Effector memory CD4-positive, alpha-beta T cell (primary cell): ENCODE results near the gene ECE1.
"Not testable (repeated sequence)": the region's sequence is repeated elsewhere in the genome, so short reads cannot be mapped to it uniquely, and the experiment has no call there.

Experiments used
- DNase-seq, 3 donors: peaks; one replicate each; pipeline ENCODE4 v3.0.0-alpha.2; 2020
- H3K27ac ChIP-seq: 2 replicates; pipeline ENCODE4 v1.7.0; 2013; ENCODE audit warnings: mild to moderate bottlenecking, low read length, moderate library complexity; ENCODE audit not compliant: insufficient read depth, poor library complexity, severe bottlenecking
- H3K27me3 ChIP-seq: replicated peaks from 2 replicates; pipeline ENCODE4 v1.7.0; 2013; ENCODE audit warnings: mild to moderate bottlenecking, low read length; ENCODE audit not compliant: insufficient read depth, control insufficient read depth, poor library complexity, severe bottlenecking
- H3K36me3 ChIP-seq: 2 replicates; pipeline ENCODE4 v1.7.0; 2013; ENCODE audit warnings: mild to moderate bottlenecking, low read length, moderate library complexity; ENCODE audit not compliant: control insufficient read depth, insufficient read depth
- H3K4me1 ChIP-seq: 2 replicates; pipeline ENCODE4 v1.7.0; 2013; ENCODE audit warnings: low read length, mild to moderate bottlenecking; ENCODE audit not compliant: control insufficient read depth, insufficient read depth, poor library complexity, severe bottlenecking
- H3K4me3 ChIP-seq: 2 replicates; pipeline ENCODE4 v1.7.0; 2013; ENCODE audit warnings: low read length, low read depth, mild to moderate bottlenecking; ENCODE audit not compliant: insufficient read depth, poor library complexity, severe bottlenecking
- H3K9me3 ChIP-seq: 2 replicates; pipeline ENCODE4 v1.7.0; 2013; ENCODE audit warnings: mild to moderate bottlenecking, low read length, moderate library complexity; ENCODE audit not compliant: control insufficient read depth

Gene ECE1

DNA sequence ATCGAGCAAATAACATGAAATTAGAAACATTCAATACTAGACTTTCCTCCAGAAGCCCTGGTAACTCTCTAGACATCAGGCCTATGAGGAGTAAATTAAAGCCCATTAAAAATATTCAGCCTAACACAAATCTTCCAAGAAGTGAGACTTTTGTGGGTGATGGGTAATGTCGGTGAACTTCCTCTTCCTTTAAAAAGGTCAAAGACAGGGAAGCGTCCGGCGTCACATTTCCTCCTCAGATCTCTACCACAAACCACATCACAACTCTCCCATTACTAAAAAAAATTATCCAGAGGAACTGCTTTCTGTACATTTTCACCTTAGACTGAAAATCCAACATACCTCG, 115.0 kb downstream of the ECE1 start:
- peak; percentile 8 to 38 (median 25) for DNase-seq
- Histone ChIP-seq H3K27ac (peak overlapping the region; percentile 63), H3K4me1 (peaks cover 6% of the 10 kb centered on the region)

DNA sequence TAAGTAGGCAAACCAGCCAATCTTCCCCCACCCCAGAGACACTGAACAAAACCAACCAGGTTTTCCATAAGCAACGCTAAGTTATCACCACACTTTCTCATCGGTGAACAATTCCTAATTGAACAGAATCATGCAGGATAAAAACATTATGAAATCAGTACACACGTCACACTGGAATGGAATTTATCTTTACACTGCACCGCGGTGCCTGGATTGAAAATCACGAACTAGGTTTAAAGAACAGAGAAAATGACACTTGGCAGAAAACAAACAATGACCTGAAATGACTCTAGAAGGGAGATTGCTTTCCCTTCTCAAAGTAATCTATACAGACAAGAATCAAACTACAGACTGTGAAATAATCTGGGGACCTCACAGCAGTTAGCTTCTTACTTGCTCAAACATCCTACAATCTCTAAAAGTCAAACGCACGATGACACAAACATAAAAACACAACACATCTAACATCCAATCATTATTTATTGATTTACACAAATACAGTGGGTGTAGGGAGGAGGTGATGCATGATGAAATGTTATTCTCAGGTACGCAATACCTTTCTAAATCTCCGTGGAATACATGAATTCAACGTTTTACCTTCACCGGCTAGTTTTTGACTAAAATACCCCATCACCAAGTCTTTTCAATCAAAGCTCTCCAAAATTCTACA, 115.5 kb downstream of the ECE1 start:
- Histone ChIP-seq H3K36me3 (no peaks in the 10 kb centered on the region), H3K27ac (peak overlapping the region; percentile 63), H3K4me1 (peaks cover 6% of the 10 kb centered on the region), H3K9me3 (no peaks in the 10 kb centered on the region), H3K4me3 (no peak overlapping the region), H3K27me3 (no peaks in the 10 kb centered on the region)
- DNase-seq: no peak

More for the DNA sequence above, 115.0 kb downstream of the ECE1 start:
- H3K36me3 ChIP-seq: no peaks in the 10 kb centered on the region
- H3K27me3 ChIP-seq: no peaks in the 10 kb centered on the region
- peak overlapping the region; percentile 59 for H3K4me3 ChIP-seq
- H3K9me3 ChIP-seq: no peaks in the 10 kb centered on the region

DNA sequence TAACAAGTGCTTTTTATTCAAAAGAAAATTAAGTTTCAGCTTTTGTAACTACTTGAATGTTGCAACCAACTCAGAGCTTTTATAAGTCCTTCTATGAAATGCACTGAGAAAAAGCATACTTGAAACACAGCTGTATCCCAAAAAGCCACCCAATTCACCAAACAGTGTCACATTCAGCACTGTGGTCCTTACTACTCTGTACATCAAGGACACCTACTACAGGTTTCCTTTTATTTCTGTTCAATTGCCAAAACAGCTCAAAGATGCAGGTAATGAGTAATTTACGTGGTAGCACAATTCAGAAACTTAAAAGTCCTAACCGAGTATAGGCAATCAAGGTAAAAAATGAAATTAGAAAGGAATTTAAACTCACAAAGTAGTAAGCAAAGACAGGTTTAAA, 116.0 kb downstream of the ECE1 start:
- Histone ChIP-seq H3K9me3 (no peaks in the 10 kb centered on the region), H3K4me3 (no peak overlapping the region), H3K27me3 (no peaks in the 10 kb centered on the region), H3K36me3 (no peaks in the 10 kb centered on the region), H3K4me1 (peaks cover 6% of the 10 kb centered on the region), H3K27ac (no peak overlapping the region)
- DNase-seq: no peak

DNA sequence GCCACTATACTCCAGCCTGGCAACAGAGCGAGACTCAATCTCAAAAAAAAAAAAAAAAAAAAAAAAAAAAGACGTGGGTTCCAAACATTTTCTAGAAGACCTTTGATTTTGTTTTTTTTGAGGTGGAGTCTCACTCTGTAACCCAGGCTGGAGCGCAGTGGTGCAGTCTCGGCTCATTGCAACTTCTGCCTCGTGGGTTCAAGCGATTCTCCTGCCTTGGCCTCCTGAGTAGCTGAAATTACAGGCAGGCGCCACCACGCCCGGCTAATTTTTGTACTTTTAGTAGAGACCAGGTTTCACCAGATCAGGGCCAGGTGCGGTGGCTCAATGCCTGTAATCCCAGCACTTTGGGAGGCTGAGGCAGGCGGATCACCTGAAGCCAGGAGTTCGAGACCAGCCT, 117.2 kb downstream of the ECE1 start:
- not testable (repeated sequence) for H3K9me3 ChIP-seq, DNase-seq, H3K27me3 ChIP-seq

DNA sequence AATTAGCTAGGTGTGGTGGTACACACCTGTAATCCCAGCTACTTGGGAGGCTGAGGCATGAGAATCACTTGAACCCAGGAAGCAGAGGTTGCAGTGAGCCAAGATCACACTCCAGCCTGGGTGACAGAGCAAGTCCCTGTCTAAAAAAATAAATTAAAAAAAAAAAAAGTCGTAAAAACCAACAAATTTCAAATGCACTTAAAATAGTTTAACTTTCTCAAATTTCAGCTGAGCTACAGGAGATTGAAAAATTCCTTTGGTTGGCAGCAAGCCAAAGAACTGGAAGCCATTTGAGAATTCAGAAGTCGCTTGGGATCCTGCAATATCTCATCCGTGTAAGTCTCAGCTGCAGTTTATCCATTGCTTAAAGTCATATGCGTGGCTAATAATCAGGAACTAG, 119.4 kb downstream of the ECE1 start:
- H3K36me3 ChIP-seq, DNase-seq: not testable (repeated sequence)

More for the DNA sequence above, 117.2 kb downstream of the ECE1 start:
- H3K27ac ChIP-seq, H3K4me1 ChIP-seq, H3K4me3 ChIP-seq, H3K36me3 ChIP-seq: not testable (repeated sequence)

DNA sequence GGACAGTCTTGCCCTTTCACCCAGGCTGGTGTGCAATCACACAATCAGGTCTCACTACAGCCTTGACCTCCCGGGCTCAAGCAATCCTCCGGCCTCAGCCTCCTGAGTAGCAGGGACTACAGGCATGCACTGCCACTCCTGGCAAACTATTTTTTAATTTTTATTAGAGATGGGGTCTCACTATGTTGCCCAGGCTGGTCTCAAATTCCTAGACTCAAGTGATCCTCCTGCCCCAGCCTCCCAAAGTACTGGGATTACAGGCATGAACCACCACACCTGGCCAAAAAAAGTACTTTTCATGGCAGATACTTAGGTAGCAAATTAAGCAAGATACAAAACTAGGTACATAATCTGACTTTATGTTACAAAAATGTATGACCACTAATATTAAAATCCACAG, 121.8 kb downstream of the ECE1 start:
- H3K4me3 ChIP-seq: no peak overlapping the region
- H3K9me3 ChIP-seq: no peaks in the 10 kb centered on the region
- no peak for DNase-seq
- no peaks in the 10 kb centered on the region for H3K36me3 ChIP-seq
- no peak overlapping the region for H3K27ac ChIP-seq
- H3K27me3 ChIP-seq: no peaks in the 10 kb centered on the region
- no peaks in the 10 kb centered on the region for H3K4me1 ChIP-seq

More for the DNA sequence above, 119.4 kb downstream of the ECE1 start:
- H3K9me3 ChIP-seq, H3K4me1 ChIP-seq, H3K27ac ChIP-seq, H3K27me3 ChIP-seq, H3K4me3 ChIP-seq: not testable (repeated sequence)
